Endodermal cell (in vitro differentiated cells): Measurements from ENCODE around the gene LRMDA. TPM values are rescaled to one million over a fixed set of nuclear protein-coding genes. Genes with fewer than 3 reads are reported as not detected.

Experiments used
- DNase-seq: peaks from one replicate; pipeline ENCODE4 v3.0.0-alpha.2; 2017
- H3K27ac ChIP-seq: 2 replicates; pipeline ENCODE4 v1.5.1; 2013; ENCODE audit warnings: mild to moderate bottlenecking, low read depth, low read length, moderate library complexity
- H3K27me3 ChIP-seq: 2 replicates; pipeline ENCODE4 v1.6.1; 2013; ENCODE audit warnings: mild to moderate bottlenecking, low read length, moderate library complexity; ENCODE audit not compliant: insufficient read depth, control insufficient read depth, poor library complexity, severe bottlenecking
- H3K36me3 ChIP-seq: 2 replicates; pipeline ENCODE4 v1.7.0; 2013; ENCODE audit warnings: mild to moderate bottlenecking, low read length, moderate library complexity; ENCODE audit not compliant: control insufficient read depth, insufficient read depth
- H3K4me1 ChIP-seq: one replicate; pipeline ENCODE4 v1.7.0; 2013; ENCODE audit warnings: low read length; ENCODE audit not compliant: control insufficient read depth, insufficient read depth
- H3K4me3 ChIP-seq: 2 replicates; pipeline ENCODE4 v1.5.1; 2013; ENCODE audit warnings: mild to moderate bottlenecking, low read length, moderate library complexity
- H3K9ac ChIP-seq: 2 replicates; pipeline ENCODE4 v1.6.1; 2013; ENCODE audit warnings: mild to moderate bottlenecking, low read length, moderate library complexity; ENCODE audit not compliant: poor library complexity, severe bottlenecking; ENCODE audit errors: extremely low read depth
- H3K9me3 ChIP-seq: 2 replicates; pipeline ENCODE4 v1.6.1; 2013; ENCODE audit warnings: mild to moderate bottlenecking, low read length, moderate library complexity; ENCODE audit not compliant: control insufficient read depth
- H3K27ac Mint-ChIP-seq: 2 replicates; pipeline ENCODE4 v1.8.0; 2020; ENCODE audit warnings: mixed read lengths
- H3K27me3 Mint-ChIP-seq: 2 replicates; pipeline ENCODE4 v1.8.0; 2021; ENCODE audit warnings: mild to moderate bottlenecking, mixed read lengths; ENCODE audit not compliant: insufficient read depth
- H3K36me3 Mint-ChIP-seq: 2 replicates; pipeline ENCODE4 v1.8.0; 2020; ENCODE audit warnings: low read depth, mixed read lengths
- H3K4me1 Mint-ChIP-seq: 2 replicates; pipeline ENCODE4 v1.8.0; 2020; ENCODE audit warnings: mixed read lengths
- H3K4me3 Mint-ChIP-seq: 2 replicates; pipeline ENCODE4 v1.8.0; 2020; ENCODE audit warnings: mild to moderate bottlenecking, moderate library complexity, mixed read lengths
- H3K9me3 Mint-ChIP-seq: 2 replicates; pipeline ENCODE4 v1.8.0; 2020; ENCODE audit warnings: mild to moderate bottlenecking, mixed read lengths
- WGBS, 2 experiments: methylation state at CpG; one replicate each; pipeline versions ENCODE4 v1.1.5 to v1.1.7; 2013; ENCODE audit warnings: missing lambda C conversion rate in 2 of 2, mixed read lengths in 1 of 2; ENCODE audit not compliant: insufficient coverage in 1 of 2, insufficient read length in 1 of 2; 5-methylcytosine and 5-hydroxymethylcytosine counted together
- total RNA-seq, 2 donors: library from RNA; stranded (reverse); fragmentation: NEBNext Ultra II Directional in 1 of 2; extraction: Animal tissue kit (Norgen Biotek cat#: 25700) in 1 of 2; gene quantifications; 2 replicates in 1 of 2; 3 replicates in 1 of 2; pipeline ENCODE4 v1.2.1, GENCODE V29; 2021
- TF ChIP-seq, protein P1 (sequence below): fragments of 200-600 bp; sonication (generic); conservative IDR thresholded peaks from 2 replicates; pipeline ENCODE4 v1.5.0; 2021; ENCODE audit warnings: antibody characterized with exemption, mild to moderate bottlenecking

Gene LRMDA
- total RNA-seq, 2 donors from 2014 or later, result 1.7 to 5.1 TPM

DNA sequence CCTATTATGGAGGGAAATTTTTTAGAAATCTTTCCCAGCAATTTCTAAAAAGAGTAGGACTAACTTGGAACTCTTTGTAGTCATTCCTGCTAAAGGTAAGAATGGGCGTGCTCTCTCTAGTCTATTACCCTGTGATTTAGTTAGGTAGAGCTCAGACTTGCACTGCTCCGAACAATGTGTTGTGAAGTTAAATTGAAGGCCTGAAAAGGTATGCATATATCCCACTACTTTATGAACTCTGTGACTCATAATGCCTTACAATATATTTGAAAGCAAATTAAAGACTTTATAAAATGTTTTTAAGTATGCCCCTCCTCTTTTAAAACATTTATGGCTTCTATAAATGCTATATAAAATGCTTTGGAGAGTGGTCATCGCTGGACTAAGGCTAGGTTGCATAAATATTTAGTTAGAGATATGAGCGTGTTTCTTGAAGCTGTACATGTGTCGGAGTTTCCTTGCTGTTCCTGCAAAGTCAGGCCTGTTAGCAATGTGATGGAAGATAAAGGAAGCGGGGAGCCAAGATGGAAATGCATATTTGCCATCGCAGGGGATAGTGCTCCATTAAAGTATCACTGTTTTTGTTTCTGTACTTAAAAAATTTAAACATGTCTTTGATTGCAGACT, 761.4 kb downstream of the LRMDA start:
- H3K4me3 Mint-ChIP-seq, result no peak overlapping the region
- Histone ChIP-seq H3K36me3 (no peaks in the 10 kb centered on the region), H3K27ac (no peak overlapping the region), H3K9ac (no peak overlapping the region), H3K27me3 (no peaks in the 10 kb centered on the region), H3K4me1 (peaks cover 18% of the 10 kb centered on the region), H3K4me3 (no peak overlapping the region), H3K9me3 (no peaks in the 10 kb centered on the region)
- H3K9me3 Mint-ChIP-seq, result no peaks in the 10 kb centered on the region
- WGBS, 2 experiments, result 86 to 94% methylated on average over 1 to 7 of the region's 7 CpGs
- no peak overlapping the region for H3K27ac Mint-ChIP-seq
- peaks cover 12% of the 10 kb centered on the region for H3K27me3 Mint-ChIP-seq
- no peaks in the 10 kb centered on the region for H3K36me3 Mint-ChIP-seq
- TF ChIP-seq, protein P1, sequence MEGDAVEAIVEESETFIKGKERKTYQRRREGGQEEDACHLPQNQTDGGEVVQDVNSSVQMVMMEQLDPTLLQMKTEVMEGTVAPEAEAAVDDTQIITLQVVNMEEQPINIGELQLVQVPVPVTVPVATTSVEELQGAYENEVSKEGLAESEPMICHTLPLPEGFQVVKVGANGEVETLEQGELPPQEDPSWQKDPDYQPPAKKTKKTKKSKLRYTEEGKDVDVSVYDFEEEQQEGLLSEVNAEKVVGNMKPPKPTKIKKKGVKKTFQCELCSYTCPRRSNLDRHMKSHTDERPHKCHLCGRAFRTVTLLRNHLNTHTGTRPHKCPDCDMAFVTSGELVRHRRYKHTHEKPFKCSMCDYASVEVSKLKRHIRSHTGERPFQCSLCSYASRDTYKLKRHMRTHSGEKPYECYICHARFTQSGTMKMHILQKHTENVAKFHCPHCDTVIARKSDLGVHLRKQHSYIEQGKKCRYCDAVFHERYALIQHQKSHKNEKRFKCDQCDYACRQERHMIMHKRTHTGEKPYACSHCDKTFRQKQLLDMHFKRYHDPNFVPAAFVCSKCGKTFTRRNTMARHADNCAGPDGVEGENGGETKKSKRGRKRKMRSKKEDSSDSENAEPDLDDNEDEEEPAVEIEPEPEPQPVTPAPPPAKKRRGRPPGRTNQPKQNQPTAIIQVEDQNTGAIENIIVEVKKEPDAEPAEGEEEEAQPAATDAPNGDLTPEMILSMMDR, result no peak
- peaks cover 20% of the 10 kb centered on the region for H3K4me1 Mint-ChIP-seq
- DNase-seq, result no peak

GRCh38 chr10:76195654-76196390, 764.4 kb downstream of the LRMDA start:
- Mint-ChIP-seq H3K27me3 (peaks cover 6% of the 10 kb centered on the region), H3K27ac (no peak overlapping the region), H3K9me3 (no peaks in the 10 kb centered on the region), H3K36me3 (no peaks in the 10 kb centered on the region), H3K4me1 (peaks cover 17% of the 10 kb centered on the region), H3K4me3 (no peak overlapping the region)
- peaks cover 10% of the 10 kb centered on the region for H3K4me1 ChIP-seq
- H3K27ac ChIP-seq, result no peak overlapping the region
- TF ChIP-seq, protein P1, result no peak
- H3K36me3 ChIP-seq, result no peaks in the 10 kb centered on the region
- no peaks in the 10 kb centered on the region for H3K27me3 ChIP-seq
- DNase-seq, result no peak
- H3K9ac ChIP-seq, result no peak overlapping the region
- no peaks in the 10 kb centered on the region for H3K9me3 ChIP-seq
- WGBS, 2 experiments, result 75 to 79% methylated on average over 2 to 3 of the region's 3 CpGs
- no peak overlapping the region for H3K4me3 ChIP-seq

DNA sequence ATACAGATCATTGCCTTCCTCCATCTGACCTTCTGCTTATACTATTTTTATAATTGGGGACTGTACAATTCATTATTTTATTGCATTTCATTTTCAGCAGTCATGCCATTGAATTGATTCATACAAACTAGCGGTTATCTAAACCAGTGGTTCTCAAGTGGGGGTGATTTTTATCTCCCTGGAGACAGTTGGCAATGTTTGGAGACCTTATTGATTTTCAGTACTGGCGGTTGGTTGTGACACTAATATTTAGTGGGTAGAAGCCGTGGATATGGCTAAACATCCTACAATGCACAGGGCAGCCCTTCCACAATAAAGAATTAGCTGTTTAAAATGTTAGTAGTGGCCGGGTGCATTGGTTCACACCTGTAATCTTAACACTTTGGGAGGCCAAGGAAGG, 765.9 kb downstream of the LRMDA start:
- WGBS, 2 experiments, result 86 to 88% methylated on average over 2 to 4 of the region's 4 CpGs
- peaks cover 3% of the 10 kb centered on the region for H3K4me1 Mint-ChIP-seq
- no peak overlapping the region for H3K27ac Mint-ChIP-seq
- H3K9me3 Mint-ChIP-seq, result no peaks in the 10 kb centered on the region
- Histone ChIP-seq H3K4me3 (no peak overlapping the region), H3K36me3 (no peaks in the 10 kb centered on the region), H3K27me3 (no peaks in the 10 kb centered on the region), H3K4me1 (no peaks in the 10 kb centered on the region), H3K9me3 (no peaks in the 10 kb centered on the region), H3K27ac (no peak overlapping the region), H3K9ac (no peak overlapping the region)
- no peak for DNase-seq
- peaks cover 6% of the 10 kb centered on the region for H3K27me3 Mint-ChIP-seq
- no peak overlapping the region for H3K4me3 Mint-ChIP-seq
- H3K36me3 Mint-ChIP-seq, result no peaks in the 10 kb centered on the region
- TF ChIP-seq, protein P1, result no peak
